ENCODE data around the gene KDF1. TPM values are rescaled to one million over a fixed set of nuclear protein-coding genes. Genes with fewer than 3 reads are reported as not detected.

KDF1 gene
- total RNA-seq, 1 experiment from 2014 or later, result 8.8 TPM

- ChIA-PET CTCF (interaction anchor here (0.7 to 9.9 kb wide), 5 partner anchors 12 to 96 kb away, joined by 3 to 118 read pairs (median 3); partner anchors contain the start of gene TENT5B), POLR2A (interaction anchor here (1.1 to 11.3 kb wide), 11 partner anchors 8 to 97 kb away, joined by 3 to 535 read pairs (median 7); partner anchors contain the start of genes KDF1 and TENT5B)
- Mint-ChIP-seq H3K4me1 (ENCODE audit: insufficient read depth, unreplicated experiment) (peaks cover 47% of the 10 kb centered on the region), H3K9me3 (ENCODE audit: unreplicated experiment) (no peaks in the 10 kb centered on the region), H3K27me3 (ENCODE audit: insufficient read depth, unreplicated experiment) (no peaks in the 10 kb centered on the region), H3K27ac (ENCODE audit: low read depth, unreplicated experiment) (peak overlapping the region; percentile 92), H3K4me3 (ENCODE audit: unreplicated experiment) (peak overlapping the region; percentile 80), H3K36me3 (ENCODE audit: insufficient read depth, unreplicated experiment) (peaks cover 87% of the 10 kb centered on the region)
- TSS peak; percentile 17 for BruUV-seq (replicated peaks)
- no peak for DNase-seq (ENCODE audit: unreplicated experiment)
- intact Hi-C loops (cut with micrococcal nuclease), result no loop called here
- no peak for TF ChIP-seq CTCF (IDR thresholded peaks at IDR 0.05; ENCODE audit: unreplicated experiment)
These were observed 40.0 kb upstream of the KDF1 start for GRCh38 chr1:27000090-27000816.

DNA sequence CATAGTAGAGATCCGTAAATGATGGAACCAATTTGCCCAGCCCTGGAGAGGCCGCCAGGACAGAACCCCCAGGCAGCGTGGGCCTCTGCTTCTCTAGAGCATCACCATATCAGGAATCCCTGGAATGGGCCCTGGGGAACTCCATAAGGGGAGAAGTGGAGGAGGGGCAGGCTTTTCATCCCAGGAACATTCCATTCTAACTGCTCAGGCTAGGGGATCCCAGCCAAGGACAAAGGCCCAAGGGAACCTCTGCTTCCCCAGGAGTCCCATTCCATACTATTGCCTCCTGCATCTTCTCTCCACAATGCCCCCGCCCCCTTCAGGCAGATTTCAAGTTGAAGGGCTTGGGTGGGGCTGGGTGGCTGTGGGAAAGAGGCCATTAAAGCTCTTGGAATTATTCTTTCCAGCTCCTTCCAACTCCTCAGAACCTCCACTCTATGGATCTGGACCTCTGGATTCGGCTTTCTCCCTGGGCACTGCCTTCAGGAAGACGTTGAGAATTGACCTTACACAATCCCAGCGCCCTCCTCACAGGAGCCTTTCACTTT is 39.2 kb upstream of the KDF1 start:
- Mint-ChIP-seq H3K27ac (ENCODE audit: low read depth, unreplicated experiment) (peak overlapping the region; percentile 92), H3K9me3 (ENCODE audit: unreplicated experiment) (no peaks in the 10 kb centered on the region), H3K4me1 (ENCODE audit: insufficient read depth, unreplicated experiment) (peaks cover 45% of the 10 kb centered on the region), H3K36me3 (ENCODE audit: insufficient read depth, unreplicated experiment) (peaks cover 80% of the 10 kb centered on the region), H3K27me3 (ENCODE audit: insufficient read depth, unreplicated experiment) (no peaks in the 10 kb centered on the region), H3K4me3 (ENCODE audit: unreplicated experiment) (peak overlapping the region; percentile 80)
- no peak for TF ChIP-seq CTCF (IDR thresholded peaks at IDR 0.05; ENCODE audit: unreplicated experiment)
- ChIA-PET CTCF (interaction anchor here (0.7 to 9.9 kb wide), 4 partner anchors 13 to 38 kb away, joined by 3 to 118 read pairs (median 38); partner anchors contain the start of gene TENT5B), POLR2A (interaction anchor here (1.1 to 11.3 kb wide), 11 partner anchors 9 to 98 kb away, joined by 3 to 535 read pairs (median 6); partner anchors contain the start of genes KDF1 and TENT5B)
- peak; percentile 99 for DNase-seq (ENCODE audit: unreplicated experiment)
- intact Hi-C loops (cut with micrococcal nuclease), result loop anchor here (1.0 kb wide), 2 partner anchors 12 to 32 kb away; no protein-coding TSS in a partner anchor
- BruUV-seq (replicated peaks), result no TSS peak

- H3K4me3 Mint-ChIP-seq (ENCODE audit: unreplicated experiment), result peak overlapping the region; percentile 80
- DNase-seq (ENCODE audit: unreplicated experiment), result peak; percentile 83
- H3K9me3 Mint-ChIP-seq (ENCODE audit: unreplicated experiment), result no peaks in the 10 kb centered on the region
- peak overlapping the region; percentile 92 for H3K27ac Mint-ChIP-seq (ENCODE audit: low read depth, unreplicated experiment)
- TF ChIP-seq CTCF (IDR thresholded peaks at IDR 0.05; ENCODE audit: unreplicated experiment), result no peak
- TSS peak; percentile 14 for BruUV-seq (replicated peaks)
- CTCF ChIA-PET, result interaction anchor here (0.5 to 9.9 kb wide), 19 partner anchors 8 to 947 kb away, joined by 3 to 118 read pairs (median 5); partner anchors contain the start of gene TENT5B
- H3K36me3 Mint-ChIP-seq (ENCODE audit: insufficient read depth, unreplicated experiment), result peaks cover 72% of the 10 kb centered on the region
- no peaks in the 10 kb centered on the region for H3K27me3 Mint-ChIP-seq (ENCODE audit: insufficient read depth, unreplicated experiment)
- H3K4me1 Mint-ChIP-seq (ENCODE audit: insufficient read depth, unreplicated experiment), result peaks cover 40% of the 10 kb centered on the region
- POLR2A ChIA-PET, result interaction anchor here (0.6 to 11.3 kb wide), 24 partner anchors 9 to 469 kb away, joined by 3 to 535 read pairs (median 4); partner anchors contain the start of genes GPATCH3, KDF1, TENT5B and WDTC1
- intact Hi-C loops (cut with micrococcal nuclease), result loop anchor here (1.0 kb wide), 2 partner anchors 13 to 33 kb away; no protein-coding TSS in a partner anchor
These were observed 38.4 kb upstream of the KDF1 start for GRCh38 chr1:26998429-26999300.
